ENCODE results near the gene CLDN5. TPM values are rescaled to one million over a fixed set of nuclear protein-coding genes. Genes with fewer than 3 reads are reported as not detected.

Gene CLDN5
- total and polyA plus RNA-seq, 2 of the 8 experiments (the other 6 are each of a cell fraction or from before 2014, with no cell fraction given), result 1.2 to 1.6 TPM

DNA sequence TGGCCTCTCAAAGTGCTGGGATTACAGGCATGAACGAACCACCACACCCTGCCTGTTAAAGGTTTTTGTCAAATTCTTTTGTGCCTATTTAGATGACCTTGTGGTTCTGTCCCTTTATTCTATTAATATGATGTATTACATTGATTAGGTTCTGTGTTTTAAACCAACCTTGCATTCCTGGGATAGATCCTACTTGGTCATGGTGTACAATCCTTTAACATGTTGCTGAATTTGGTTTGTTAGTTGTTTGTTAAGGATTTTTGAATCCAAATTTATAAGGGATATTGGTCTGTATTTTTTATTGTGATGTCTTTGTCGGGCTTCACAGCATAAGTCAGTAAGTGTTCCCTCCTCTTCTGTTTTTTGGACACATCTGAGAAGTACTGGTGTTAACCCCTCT, 29.0 kb upstream of the CLDN5 start:
- CTCF ChIA-PET (ENCODE audit: partially characterized antibody), result interaction anchor here (4.0 kb wide), 1 partner anchor 79 kb away, joined by 10 read pairs; no protein-coding TSS in a partner anchor
- FAIRE-seq, result peak; percentile 50
- no peak overlapping the region for H2BK5ac ChIP-seq (ENCODE audit: low read depth, low read length)
- TF ChIP-seq POLR2A (IDR thresholded peaks at IDR 0.05; ENCODE audit: control extremely low read depth in 1 of 2, low read depth in 2 of 2, low read length in 2 of 2), result no peak
- TF ChIP-seq SUZ12 (IDR thresholded peaks at IDR 0.05; ENCODE audit: low read length), result no peak
- TF ChIP-seq GTF2F1 (IDR thresholded peaks at IDR 0.05; ENCODE audit: borderline replicate concordance, low read depth, low read length), result no peak
- TF ChIP-seq EZH2 (IDR thresholded peaks at IDR 0.05; ENCODE audit: low read depth, low read length, severe bottlenecking), result no peak
- TF ChIP-seq HDAC2 (IDR thresholded peaks at IDR 0.05; ENCODE audit: borderline replicate concordance in 1 of 2, low read depth in 2 of 2, low read length in 2 of 2), result no peak
- no peak for TF ChIP-seq POLR2AphosphoS5 (IDR thresholded peaks at IDR 0.05; ENCODE audit: low read depth, low read length)
- no peak for TF ChIP-seq RBBP5 (IDR thresholded peaks at IDR 0.05; ENCODE audit: borderline replicate concordance, low read depth, low read length)
- TF ChIP-seq CHD2 (IDR thresholded peaks at IDR 0.05; ENCODE audit: low read length), result no peak
- TF ChIP-seq JUN (IDR thresholded peaks at IDR 0.05; ENCODE audit: low read depth, low read length), result no peak
- TF ChIP-seq POU5F1 (IDR thresholded peaks at IDR 0.05; ENCODE audit: low read depth, low read length), result no peak
- TF ChIP-seq SP1 (IDR thresholded peaks at IDR 0.05; ENCODE audit: low read depth, low read length), result no peak
- TF ChIP-seq CREB1 (IDR thresholded peaks at IDR 0.05), result no peak
- no peak for TF ChIP-seq CTCF (IDR thresholded peaks at IDR 0.05; ENCODE audit: control extremely low read depth in 1 of 3, insufficient read depth in 1 of 3, low read depth in 1 of 3, low read length in 3 of 3)

More for the DNA sequence above, 29.0 kb upstream of the CLDN5 start:
- H4K8ac ChIP-seq (ENCODE audit: extremely low read depth, insufficient read depth, low read length), result no peak overlapping the region
- no peak overlapping the region for H3K56ac ChIP-seq (replicated peaks; ENCODE audit: insufficient read length, low read depth, low read length)
- H2BK120ac ChIP-seq (replicated peaks; ENCODE audit: low read depth, low read length), result no peak overlapping the region
- no peak overlapping the region for H4K5ac ChIP-seq (ENCODE audit: insufficient read length, low read depth, low read length)
- H2BK15ac ChIP-seq (ENCODE audit: low read length), result no peak overlapping the region
- H3K36me3 ChIP-seq (ENCODE audit: control insufficient read depth in 2 of 4, insufficient read depth in 4 of 4, low read length in 3 of 4), result no peaks in the 10 kb centered on the region
- H2BK20ac ChIP-seq (ENCODE audit: low read length), result no peak overlapping the region
- H2AK5ac ChIP-seq (ENCODE audit: low read depth, low read length), result no peak overlapping the region
- H3K23ac ChIP-seq (ENCODE audit: insufficient read length), result no peak overlapping the region
- H4K20me1 ChIP-seq (replicated peaks in 1 of 2; ENCODE audit: control insufficient read depth in 1 of 2, insufficient read depth in 2 of 2, low read length in 2 of 2), result no peaks in the 10 kb centered on the region
- H3K79me1 ChIP-seq (ENCODE audit: low read depth, low read length), result no peaks in the 10 kb centered on the region
- H2AFZ ChIP-seq (ENCODE audit: low read length), result no peak overlapping the region
- no peaks in the 10 kb centered on the region for H3K23me2 ChIP-seq (ENCODE audit: low read depth, low read length)
- POLR2A ChIA-PET (ENCODE audit: partially characterized antibody), result no interaction called here
- no peak overlapping the region for H2BK12ac ChIP-seq (ENCODE audit: low read depth, low read length)
- H3K27me3 ChIP-seq (replicated peaks in 1 of 4; ENCODE audit: control insufficient read depth in 3 of 4, extremely low read depth in 1 of 4, insufficient read depth in 3 of 4, low read length in 3 of 4), result peaks cover 0 to 2% (median 0%) of the 10 kb centered on the region in 4 experiments; a peak in 1 of 7 replicates
- 83% methylated on average over 2 of the region's 2 CpGs; no CpG with 5 or more reads in 1 of the 2 experiments for WGBS, 2 experiments (ENCODE audit: extremely low coverage in 1 of 2, insufficient coverage in 1 of 2, insufficient read length in 1 of 2, insufficient replicate concordance in 2 of 2, low coverage in 1 of 2, low lambda C conversion rate in 2 of 2, missing lambda C conversion rate in 1 of 2)
- no peak overlapping the region for H3K27ac ChIP-seq (ENCODE audit: low read depth, low read length)
- no peaks in the 10 kb centered on the region for H3K9me3 ChIP-seq (ENCODE audit: insufficient read depth in 2 of 2, low read depth in 1 of 2, low read length in 1 of 2)
- no peak for DNase-seq (ENCODE audit: low read depth in 1 of 2, low spot score in 2 of 2)
- no peak overlapping the region for H3K4me3 ChIP-seq (ENCODE audit: extremely low read depth in 1 of 4, insufficient read depth in 2 of 4, low read depth in 3 of 4, low read length in 4 of 4)
- H4K91ac ChIP-seq (replicated peaks; ENCODE audit: insufficient read length, low read length), result no peak overlapping the region
- peaks cover 0 to 2% (median 1%) of the 10 kb centered on the region in 4 experiments; a peak in 4 of 7 replicates for H3K4me1 ChIP-seq (replicated peaks in 1 of 4; ENCODE audit: control insufficient read depth in 3 of 4, insufficient read depth in 4 of 4, low read length in 3 of 4)
- no peak overlapping the region for H3K9ac ChIP-seq (replicated peaks in 1 of 4; ENCODE audit: extremely low read depth in 1 of 4, low read depth in 3 of 4, low read length in 3 of 4)
- no peaks in the 10 kb centered on the region for H3K79me2 ChIP-seq (ENCODE audit: control insufficient read depth in 1 of 2, insufficient read depth in 2 of 2, low read length in 2 of 2)
- H3K18ac ChIP-seq (ENCODE audit: extremely low read depth, low read length), result no peak overlapping the region
- no peak overlapping the region for H3K4me2 ChIP-seq (ENCODE audit: insufficient read depth in 1 of 2, low read depth in 2 of 2, low read length in 2 of 2)
- no peak overlapping the region for H3K14ac ChIP-seq (ENCODE audit: insufficient read length)
- no peak overlapping the region for H3K4ac ChIP-seq (replicated peaks; ENCODE audit: insufficient read length, low read depth, low read length)

Measured in H1 (cell line).